Peyer's patch (tissue), 4 donors: ENCODE data around the gene NFE2L2. TPM values are rescaled to one million over a fixed set of nuclear protein-coding genes. Genes with fewer than 3 reads are reported as not detected.
A peak's percentile ranks its signal among the peaks of the same experiment; 100 is the strongest.

Source experiments
- DNase-seq, 3 donors: peaks; one replicate each; pipeline ENCODE4 v3.0.0-alpha.2; 2017 to 2019
- H3K27ac ChIP-seq, 4 donors: fragments of 200-600 bp; sonication (generic); one replicate each; pipeline ENCODE4 v1.5.1; 2016 to 2019
- H3K27me3 ChIP-seq, 2 donors: fragments of 200-600 bp; sonication (generic); one replicate each; pipeline ENCODE4 v1.5.1; 2019
- H3K36me3 ChIP-seq, 3 donors: fragments of 200-600 bp; sonication (generic); one replicate each; pipeline ENCODE4 v1.5.1; 2016 to 2019
- H3K4me1 ChIP-seq, 4 donors: fragments of 200-600 bp; sonication (generic); one replicate each; pipeline ENCODE4 v1.5.1; 2016 to 2019
- H3K4me3 ChIP-seq, 4 donors: fragments of 200-600 bp; sonication (generic); 1 replicate in 3 of 4; 2 replicates in 1 of 4; pipeline ENCODE4 v1.5.1; 2016 to 2019; ENCODE audit warnings: mild to moderate bottlenecking in 1 of 4
- H3K9me3 ChIP-seq, 4 donors: fragments of 200-600 bp; sonication (generic); one replicate each; pipeline ENCODE4 v1.5.1; 2016 to 2019; ENCODE audit warnings: mild to moderate bottlenecking in 1 of 4
- POLR2A ChIP-seq, 2 donors: fragments of 450-650 bp; IDR thresholded peaks; one replicate each; pipeline ENCODE4 v1.5.1; 2017; ENCODE audit warnings: antibody characterized with exemption in 2 of 2, mild to moderate bottlenecking in 2 of 2, moderate library complexity in 2 of 2
- small RNA-seq, 2 donors: library from RNA; depleted of rRNA; stranded (forward); fragments of <200 nt; gene quantifications; one replicate each; pipeline ENCODE3, GENCODE V24; 2016
- total RNA-seq, 4 donors: library from RNA; depleted of rRNA; stranded (reverse); fragments of >200 nt; gene quantifications; one replicate each; pipeline ENCODE4 v1.1.0, GENCODE V29; 2016
- TF ChIP-seq, protein P1 (sequence below), 6 experiments: fragments of 450-650 bp in 4 of 6; fragments of 200-600 bp in 2 of 6; sonication (generic) in 1 of 6; IDR thresholded peaks; one replicate each; pipeline ENCODE4 v1.5.1; 2017 to 2019; ENCODE audit warnings: antibody characterized with exemption in 6 of 6, mild to moderate bottlenecking in 3 of 6, moderate library complexity in 1 of 6

NFE2L2 gene
- total RNA-seq, 4 donors from 2014 or later = 85.3 to 162 (median 108) TPM

GRCh38 chr2:177183860-177184259 lies 80.7 kb downstream of the NFE2L2 start:
- no peak for DNase-seq
- TF ChIP-seq POLR2A (IDR thresholded peaks at IDR 0.05) = no peak
- TF ChIP-seq, protein P1, sequence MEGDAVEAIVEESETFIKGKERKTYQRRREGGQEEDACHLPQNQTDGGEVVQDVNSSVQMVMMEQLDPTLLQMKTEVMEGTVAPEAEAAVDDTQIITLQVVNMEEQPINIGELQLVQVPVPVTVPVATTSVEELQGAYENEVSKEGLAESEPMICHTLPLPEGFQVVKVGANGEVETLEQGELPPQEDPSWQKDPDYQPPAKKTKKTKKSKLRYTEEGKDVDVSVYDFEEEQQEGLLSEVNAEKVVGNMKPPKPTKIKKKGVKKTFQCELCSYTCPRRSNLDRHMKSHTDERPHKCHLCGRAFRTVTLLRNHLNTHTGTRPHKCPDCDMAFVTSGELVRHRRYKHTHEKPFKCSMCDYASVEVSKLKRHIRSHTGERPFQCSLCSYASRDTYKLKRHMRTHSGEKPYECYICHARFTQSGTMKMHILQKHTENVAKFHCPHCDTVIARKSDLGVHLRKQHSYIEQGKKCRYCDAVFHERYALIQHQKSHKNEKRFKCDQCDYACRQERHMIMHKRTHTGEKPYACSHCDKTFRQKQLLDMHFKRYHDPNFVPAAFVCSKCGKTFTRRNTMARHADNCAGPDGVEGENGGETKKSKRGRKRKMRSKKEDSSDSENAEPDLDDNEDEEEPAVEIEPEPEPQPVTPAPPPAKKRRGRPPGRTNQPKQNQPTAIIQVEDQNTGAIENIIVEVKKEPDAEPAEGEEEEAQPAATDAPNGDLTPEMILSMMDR (IDR thresholded peaks at IDR 0.05) = no peak
- Histone ChIP-seq H3K9me3 (no peaks in the 10 kb centered on the region), H3K4me1 (peaks cover 0 to 4% (median 0%) of the 10 kb centered on the region in 4 donors), H3K36me3 (no peaks in the 10 kb centered on the region), H3K4me3 (no peak overlapping the region), H3K27me3 (no peaks in the 10 kb centered on the region), H3K27ac (peak overlapping the region in 1 of 4 donors; percentile 32)

Small RNA genes lying within 50 kb of the gene (small RNA-seq; reads per million reads assigned to genes)
- gene MIR3128 (0 to 0.06 reads per million in 2 donors), gene MIR6512 (0 reads per million in 2 donors), gene RF00019 (0 reads per million in 2 donors)

Other genes with a start within 250 kb of the NFE2L2 start
- gene HNRNPA3, start 51.9 kb downstream of the NFE2L2 start, total RNA-seq = 100 to 1,000 TPM in 1 of 4 donors, 10 to 100 TPM in 3; 40.8 to 112 (median 60.5) TPM
- 10 to 100 TPM; 18.2 to 26.3 (median 21.0) TPM for gene AGPS, start 128.0 kb upstream of the NFE2L2 start, total RNA-seq